WTC11 (cell line): ENCODE results near the gene FAM136A.
"Not testable (repeated sequence)": the region's sequence is repeated elsewhere in the genome, so short reads cannot be mapped to it uniquely, and the experiment has no call there.

Source experiments
- ATF3 ChIP-seq: sonication (generic); formaldehyde crosslinking; conservative IDR thresholded peaks from 2 replicates; pipeline ENCODE4 v1.8.1; 2022; ENCODE audit warnings: mild to moderate bottlenecking, missing genetic modification reagents
- CBFB ChIP-seq: sonication (generic); formaldehyde crosslinking; IDR thresholded peaks from 2 replicates; pipeline ENCODE4 v1.8.1; 2022; ENCODE audit warnings: mild to moderate bottlenecking, low read depth, missing genetic modification reagents
- ELF4 ChIP-seq: sonication (generic); formaldehyde crosslinking; IDR thresholded peaks from 2 replicates; pipeline ENCODE4 v1.8.1; 2022; ENCODE audit warnings: low read depth, mild to moderate bottlenecking, moderate library complexity, missing genetic modification reagents
- ESRRA ChIP-seq: sonication (generic); formaldehyde crosslinking; IDR thresholded peaks from 2 replicates; pipeline ENCODE4 v1.8.1; 2022; ENCODE audit warnings: mild to moderate bottlenecking, missing genetic modification reagents, borderline replicate concordance
- ETV6 ChIP-seq: sonication (generic); formaldehyde crosslinking; IDR thresholded peaks from 2 replicates; pipeline ENCODE4 v1.8.1; 2022; ENCODE audit warnings: mild to moderate bottlenecking, missing genetic modification reagents
- PRDM15 ChIP-seq: sonication (generic); formaldehyde crosslinking; IDR thresholded peaks from 2 replicates; pipeline ENCODE4 v1.8.0; 2022; ENCODE audit warnings: missing genetic modification reagents
- SMAD3 ChIP-seq: sonication (generic); formaldehyde crosslinking; IDR thresholded peaks from 2 replicates; pipeline ENCODE4 v1.8.0; 2022; ENCODE audit warnings: missing genetic modification reagents, mild to moderate bottlenecking, borderline replicate concordance
- TCF7 ChIP-seq: sonication (generic); formaldehyde crosslinking; IDR thresholded peaks from 2 replicates; pipeline ENCODE4 v1.8.0; 2022; ENCODE audit warnings: mild to moderate bottlenecking, low read depth, missing genetic modification reagents, moderate library complexity
- TEAD4 ChIP-seq: sonication (generic); formaldehyde crosslinking; IDR thresholded peaks from 2 replicates; pipeline ENCODE4 v1.8.0; 2022; ENCODE audit warnings: mild to moderate bottlenecking, missing genetic modification reagents
- ZBTB21 ChIP-seq: sonication (generic); formaldehyde crosslinking; IDR thresholded peaks from 2 replicates; pipeline ENCODE4 v1.8.1; 2023; ENCODE audit warnings: mild to moderate bottlenecking, missing genetic modification reagents, borderline replicate concordance
- ZNF138 ChIP-seq: sonication (generic); formaldehyde crosslinking; conservative IDR thresholded peaks from 2 replicates; pipeline ENCODE4 v1.8.1; 2022; ENCODE audit warnings: mild to moderate bottlenecking, moderate library complexity, missing genetic modification reagents
- TF ChIP-seq, protein P1 (sequence below): fragments of 200-600 bp; IDR thresholded peaks from 2 replicates; pipeline ENCODE4 v1.8.0; 2022; ENCODE audit warnings: antibody characterized with exemption
- TF ChIP-seq, protein P2 (sequence below): sonication (generic); formaldehyde crosslinking; IDR thresholded peaks from 2 replicates; pipeline ENCODE4 v1.8.0; 2022; ENCODE audit warnings: mild to moderate bottlenecking, missing genetic modification reagents
- TF ChIP-seq, protein P3 (sequence below): sonication (generic); formaldehyde crosslinking; IDR thresholded peaks from 2 replicates; pipeline ENCODE4 v1.8.0; 2022; ENCODE audit warnings: mild to moderate bottlenecking, missing genetic modification reagents

DNA sequence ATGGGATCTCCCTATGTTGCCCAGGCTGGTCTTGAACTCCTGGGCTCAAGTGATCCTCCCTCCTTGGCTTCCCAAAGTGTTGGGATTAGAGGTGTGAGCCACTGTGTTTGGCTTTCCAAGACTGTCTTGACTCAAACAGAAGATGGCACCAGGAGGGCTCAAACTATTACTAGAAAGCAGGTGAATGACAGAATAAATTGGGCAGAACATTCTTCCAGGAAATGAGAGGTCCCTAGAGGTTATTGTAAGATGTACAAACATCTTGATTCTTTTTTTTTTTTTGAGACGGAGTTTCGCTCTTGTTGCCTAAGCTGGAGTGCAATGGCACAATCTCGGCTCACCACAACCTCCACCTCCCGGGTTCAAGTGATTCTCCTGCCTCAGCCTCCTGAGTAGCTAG is 4.0 kb downstream of the FAM136A start:
- TF ChIP-seq, protein P1, sequence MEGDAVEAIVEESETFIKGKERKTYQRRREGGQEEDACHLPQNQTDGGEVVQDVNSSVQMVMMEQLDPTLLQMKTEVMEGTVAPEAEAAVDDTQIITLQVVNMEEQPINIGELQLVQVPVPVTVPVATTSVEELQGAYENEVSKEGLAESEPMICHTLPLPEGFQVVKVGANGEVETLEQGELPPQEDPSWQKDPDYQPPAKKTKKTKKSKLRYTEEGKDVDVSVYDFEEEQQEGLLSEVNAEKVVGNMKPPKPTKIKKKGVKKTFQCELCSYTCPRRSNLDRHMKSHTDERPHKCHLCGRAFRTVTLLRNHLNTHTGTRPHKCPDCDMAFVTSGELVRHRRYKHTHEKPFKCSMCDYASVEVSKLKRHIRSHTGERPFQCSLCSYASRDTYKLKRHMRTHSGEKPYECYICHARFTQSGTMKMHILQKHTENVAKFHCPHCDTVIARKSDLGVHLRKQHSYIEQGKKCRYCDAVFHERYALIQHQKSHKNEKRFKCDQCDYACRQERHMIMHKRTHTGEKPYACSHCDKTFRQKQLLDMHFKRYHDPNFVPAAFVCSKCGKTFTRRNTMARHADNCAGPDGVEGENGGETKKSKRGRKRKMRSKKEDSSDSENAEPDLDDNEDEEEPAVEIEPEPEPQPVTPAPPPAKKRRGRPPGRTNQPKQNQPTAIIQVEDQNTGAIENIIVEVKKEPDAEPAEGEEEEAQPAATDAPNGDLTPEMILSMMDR, result not testable (repeated sequence)
- not testable (repeated sequence) for TF ChIP-seq ETV6 (CRISPR knock-in tag); PRDM15 (CRISPR knock-in tag); ZNF138 (CRISPR knock-in tag); TEAD4 (CRISPR knock-in tag); CBFB (CRISPR knock-in tag); ELF4 (CRISPR knock-in tag); TCF7 (CRISPR knock-in tag); SMAD3 (CRISPR knock-in tag); ESRRA (CRISPR knock-in tag); ZBTB21 (CRISPR knock-in tag); ATF3
- TF ChIP-seq, protein P2, sequence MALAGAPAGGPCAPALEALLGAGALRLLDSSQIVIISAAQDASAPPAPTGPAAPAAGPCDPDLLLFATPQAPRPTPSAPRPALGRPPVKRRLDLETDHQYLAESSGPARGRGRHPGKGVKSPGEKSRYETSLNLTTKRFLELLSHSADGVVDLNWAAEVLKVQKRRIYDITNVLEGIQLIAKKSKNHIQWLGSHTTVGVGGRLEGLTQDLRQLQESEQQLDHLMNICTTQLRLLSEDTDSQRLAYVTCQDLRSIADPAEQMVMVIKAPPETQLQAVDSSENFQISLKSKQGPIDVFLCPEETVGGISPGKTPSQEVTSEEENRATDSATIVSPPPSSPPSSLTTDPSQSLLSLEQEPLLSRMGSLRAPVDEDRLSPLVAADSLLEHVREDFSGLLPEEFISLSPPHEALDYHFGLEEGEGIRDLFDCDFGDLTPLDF (CRISPR knock-in tag), result not testable (repeated sequence)
- TF ChIP-seq, protein P3, sequence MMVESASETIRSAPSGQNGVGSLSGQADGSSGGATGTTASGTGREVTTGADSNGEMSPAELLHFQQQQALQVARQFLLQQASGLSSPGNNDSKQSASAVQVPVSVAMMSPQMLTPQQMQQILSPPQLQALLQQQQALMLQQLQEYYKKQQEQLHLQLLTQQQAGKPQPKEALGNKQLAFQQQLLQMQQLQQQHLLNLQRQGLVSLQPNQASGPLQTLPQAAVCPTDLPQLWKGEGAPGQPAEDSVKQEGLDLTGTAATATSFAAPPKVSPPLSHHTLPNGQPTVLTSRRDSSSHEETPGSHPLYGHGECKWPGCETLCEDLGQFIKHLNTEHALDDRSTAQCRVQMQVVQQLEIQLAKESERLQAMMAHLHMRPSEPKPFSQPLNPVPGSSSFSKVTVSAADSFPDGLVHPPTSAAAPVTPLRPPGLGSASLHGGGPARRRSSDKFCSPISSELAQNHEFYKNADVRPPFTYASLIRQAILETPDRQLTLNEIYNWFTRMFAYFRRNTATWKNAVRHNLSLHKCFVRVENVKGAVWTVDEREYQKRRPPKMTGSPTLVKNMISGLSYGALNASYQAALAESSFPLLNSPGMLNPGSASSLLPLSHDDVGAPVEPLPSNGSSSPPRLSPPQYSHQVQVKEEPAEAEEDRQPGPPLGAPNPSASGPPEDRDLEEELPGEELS, result not testable (repeated sequence)
